Muscle layer of colon (tissue), 2 donors: Measurements from ENCODE around the gene TNFAIP8L2.
"Not testable (repeated sequence)": the region's sequence is repeated elsewhere in the genome, so short reads cannot be mapped to it uniquely, and the experiment has no call there.

Experiments
- H3K27ac ChIP-seq: one replicate; pipeline ENCODE4 v1.7.0; 2013; ENCODE audit warnings: low read depth, mild to moderate bottlenecking, low read length, moderate library complexity
- H3K27me3 ChIP-seq, 2 donors: one replicate each; pipeline ENCODE4 v1.7.0; 2013; ENCODE audit warnings: low read length in 2 of 2, mild to moderate bottlenecking in 2 of 2; ENCODE audit not compliant: insufficient read depth in 2 of 2, control insufficient read depth in 1 of 2
- H3K36me3 ChIP-seq: one replicate; pipeline ENCODE4 v1.7.0; 2013; ENCODE audit warnings: mild to moderate bottlenecking, low read length; ENCODE audit not compliant: insufficient read depth
- H3K4me1 ChIP-seq: one replicate; pipeline ENCODE4 v1.7.0; 2013; ENCODE audit warnings: mild to moderate bottlenecking, low read length; ENCODE audit not compliant: insufficient read depth
- H3K4me3 ChIP-seq, 2 donors: one replicate each; pipeline ENCODE4 v1.7.0; 2013; ENCODE audit warnings: low read length in 2 of 2, low read depth in 1 of 2, mild to moderate bottlenecking in 1 of 2, moderate library complexity in 1 of 2
- H3K9ac ChIP-seq: one replicate; pipeline ENCODE4 v1.7.0; 2013; ENCODE audit warnings: low read length
- H3K9me3 ChIP-seq: one replicate; pipeline ENCODE4 v1.7.0; 2013; ENCODE audit warnings: mild to moderate bottlenecking, low read length
- donor health status: abdominal sarcoma.
- donor health status: Adenocarcinoma of cecum.

The TNFAIP8L2 gene

DNA sequence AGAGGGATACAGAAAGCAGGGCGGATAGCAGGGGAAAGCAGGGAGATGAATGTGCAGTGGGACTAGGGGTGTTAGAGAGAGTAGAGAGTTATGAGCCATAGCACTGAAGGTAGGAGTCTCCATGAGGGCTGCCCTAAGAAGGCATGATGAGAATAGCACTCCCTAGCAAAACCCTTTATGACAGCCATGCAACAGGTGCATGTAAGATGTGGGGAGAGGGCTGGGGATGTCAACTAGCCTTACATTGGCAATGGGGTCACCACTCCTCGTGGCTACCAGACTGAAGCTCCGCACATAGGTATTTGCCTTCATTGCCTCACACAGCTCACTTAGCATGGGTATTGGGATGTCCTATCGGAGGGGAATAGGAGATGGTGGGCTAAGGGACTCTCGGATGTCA lies 14.7 kb downstream of the TNFAIP8L2 start:
- H3K36me3 ChIP-seq = peaks cover 40% of the 10 kb centered on the region
- H3K27ac ChIP-seq = no peak overlapping the region
- no peak overlapping the region for H3K4me3 ChIP-seq
- no peak overlapping the region for H3K9ac ChIP-seq
- peaks cover 11% of the 10 kb centered on the region for H3K4me1 ChIP-seq
- H3K27me3 ChIP-seq = no peaks in the 10 kb centered on the region
- H3K9me3 ChIP-seq = no peaks in the 10 kb centered on the region

DNA sequence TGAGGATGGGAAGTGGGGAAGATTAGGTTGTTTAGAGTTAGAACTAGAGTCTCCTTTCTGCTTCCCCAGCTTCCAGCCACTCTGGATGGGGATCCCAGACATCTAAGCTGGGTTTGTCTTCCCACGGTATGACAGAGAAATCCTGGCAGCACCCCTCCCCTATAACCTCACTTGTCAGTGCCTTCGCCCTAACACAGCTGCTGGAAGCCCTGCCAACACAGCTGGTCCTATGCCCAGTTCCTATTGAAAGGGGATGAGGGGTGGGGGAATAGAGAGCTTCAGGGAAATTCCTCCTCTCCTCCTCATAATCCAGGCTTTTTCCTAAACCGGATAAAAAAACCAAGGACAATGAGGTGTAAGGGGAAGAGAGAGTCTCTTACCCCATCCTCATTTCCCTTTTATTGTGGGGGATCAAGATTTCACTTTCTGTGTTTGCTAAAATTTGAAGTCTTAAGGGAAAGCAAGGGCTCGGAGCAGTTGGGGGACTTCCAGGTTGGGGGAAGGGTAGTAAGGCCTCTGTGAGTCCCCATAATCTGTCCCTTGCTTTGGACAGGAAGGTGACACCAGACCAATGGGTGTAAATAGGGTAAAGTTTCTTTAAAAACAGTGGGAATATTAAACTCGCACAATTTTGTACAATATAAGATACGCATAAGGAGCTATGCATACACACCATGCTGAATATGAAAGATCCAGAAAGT lies 18.7 kb downstream of the TNFAIP8L2 start:
- Histone ChIP-seq H3K36me3 (peaks cover 51% of the 10 kb centered on the region), H3K27me3 (no peaks in the 10 kb centered on the region), H3K4me1 (no peaks in the 10 kb centered on the region), H3K4me3 (no peak overlapping the region), H3K27ac (no peak overlapping the region), H3K9ac (no peak overlapping the region), H3K9me3 (no peaks in the 10 kb centered on the region)

DNA sequence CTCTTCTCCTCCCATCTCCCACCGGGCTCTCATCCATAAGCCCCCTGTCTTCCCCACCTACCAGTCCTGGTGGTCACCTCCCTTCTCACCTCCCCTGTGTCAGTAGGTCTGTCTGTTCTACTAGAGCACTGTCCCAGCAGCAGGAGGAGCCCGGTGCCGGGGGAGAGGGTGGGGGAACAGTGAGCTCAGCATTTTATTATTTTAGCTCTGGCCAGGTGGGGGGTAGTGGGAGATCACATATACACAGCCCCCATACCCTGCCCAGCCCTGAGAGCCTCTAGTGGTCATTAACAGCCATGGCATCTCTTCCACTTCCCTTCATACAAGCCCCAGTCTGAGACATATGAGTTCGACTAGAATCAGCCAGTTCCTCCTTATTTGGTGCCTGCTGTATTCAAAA lies 19.4 kb downstream of the TNFAIP8L2 start, which contains the start of gene TMOD4:
TMOD4 (minus strand) TSS at position 119 of the 400 bp plus-strand sequence. CDS start 1,106 bp downstream, outside the sequence.
- Histone ChIP-seq H3K27me3 (no peaks in the 10 kb centered on the region), H3K27ac (no peak within 1 kb of the TSS), H3K4me1 (no peaks in the 10 kb centered on the region), H3K4me3 (no peak within 1 kb of the TSS), H3K9ac (no peak within 1 kb of the TSS), H3K9me3 (no peaks in the 10 kb centered on the region), H3K36me3 (peaks cover 58% of the 10 kb centered on the region)

DNA sequence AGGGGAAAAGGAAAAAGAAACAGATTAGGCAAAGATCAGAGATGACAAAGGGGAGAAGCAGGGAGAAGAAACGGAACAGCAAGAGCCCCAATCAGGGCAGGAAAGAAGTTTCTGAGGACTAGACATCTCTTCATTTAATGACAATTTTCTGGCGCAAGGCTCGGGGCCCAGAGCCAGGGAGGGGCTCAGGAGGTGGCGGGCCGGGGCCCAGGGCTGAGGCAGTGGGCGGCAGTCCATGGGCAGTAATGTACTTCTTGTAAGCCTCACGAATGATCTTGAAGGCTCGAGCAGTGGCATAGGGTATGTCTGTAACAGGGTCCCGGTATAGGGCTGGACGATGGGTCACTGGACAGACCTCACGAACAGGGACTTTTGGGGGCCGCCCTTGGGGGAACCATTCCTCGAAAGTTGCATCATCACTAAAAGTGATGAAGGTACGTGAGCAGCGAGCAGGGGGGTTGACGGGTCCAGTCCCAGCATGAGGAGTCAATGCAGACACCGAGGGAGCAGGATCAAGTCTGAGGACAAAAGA lies 20.1 kb downstream of the TNFAIP8L2 start:
- no peak overlapping the region for H3K9ac ChIP-seq
- H3K27me3 ChIP-seq = no peaks in the 10 kb centered on the region
- H3K4me3 ChIP-seq = no peak overlapping the region
- no peaks in the 10 kb centered on the region for H3K4me1 ChIP-seq
- peaks cover 64% of the 10 kb centered on the region for H3K36me3 ChIP-seq
- H3K27ac ChIP-seq = no peak overlapping the region
- no peaks in the 10 kb centered on the region for H3K9me3 ChIP-seq

DNA sequence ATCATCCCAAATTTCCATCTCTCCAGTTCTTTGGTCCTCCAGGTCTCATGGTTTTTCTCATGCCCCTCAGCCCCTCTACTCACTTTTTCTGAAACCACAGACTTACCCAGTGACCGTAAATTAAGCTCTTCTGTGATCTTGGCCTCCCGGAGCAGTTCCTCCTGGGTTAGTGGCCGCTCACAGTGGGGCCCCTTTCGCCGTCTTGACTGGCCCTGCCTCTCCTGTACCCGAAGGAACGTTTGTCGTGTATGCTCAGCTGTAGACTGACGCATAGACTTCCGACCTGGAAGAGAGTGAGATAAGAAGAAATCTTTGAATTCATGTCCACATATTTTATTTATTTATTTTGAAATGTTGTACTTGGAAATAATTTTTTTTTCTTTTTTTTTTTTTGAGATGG lies 27.8 kb downstream of the TNFAIP8L2 start:
- H3K27me3 ChIP-seq = no peaks in the 10 kb centered on the region

DNA sequence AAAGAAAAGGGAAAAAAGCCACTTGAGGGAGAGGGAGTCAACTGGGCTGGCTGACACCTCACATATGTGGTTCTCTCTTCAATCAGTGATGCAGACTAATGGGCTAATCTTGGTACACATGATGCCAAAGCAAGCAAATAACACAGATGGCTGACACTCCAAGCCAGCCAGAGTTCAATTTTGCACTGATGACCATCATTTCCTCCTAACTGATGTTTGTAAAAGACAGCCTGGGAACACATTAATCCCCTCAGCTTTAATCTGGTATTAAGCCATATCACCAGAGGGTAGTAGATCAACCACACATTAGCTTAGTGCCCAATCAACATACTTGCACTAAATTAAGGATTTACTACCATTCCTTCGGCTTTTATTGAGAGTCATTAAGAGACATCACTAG lies 30.8 kb downstream of the TNFAIP8L2 start:
- no peak overlapping the region for H3K9ac ChIP-seq
- no peaks in the 10 kb centered on the region for H3K27me3 ChIP-seq
- H3K9me3 ChIP-seq = no peaks in the 10 kb centered on the region
- peaks cover 33% of the 10 kb centered on the region for H3K36me3 ChIP-seq
- H3K4me1 ChIP-seq = peaks cover 15% of the 10 kb centered on the region
- no peak overlapping the region for H3K4me3 ChIP-seq
- no peak overlapping the region for H3K27ac ChIP-seq

More for the DNA sequence above, 27.8 kb downstream of the TNFAIP8L2 start:
- Histone ChIP-seq H3K27ac (no peak overlapping the region), H3K36me3 (peaks cover 53% of the 10 kb centered on the region), H3K9me3 (no peaks in the 10 kb centered on the region), H3K4me3 (no peak overlapping the region), H3K9ac (no peak overlapping the region), H3K4me1 (peaks cover 12% of the 10 kb centered on the region)

DNA sequence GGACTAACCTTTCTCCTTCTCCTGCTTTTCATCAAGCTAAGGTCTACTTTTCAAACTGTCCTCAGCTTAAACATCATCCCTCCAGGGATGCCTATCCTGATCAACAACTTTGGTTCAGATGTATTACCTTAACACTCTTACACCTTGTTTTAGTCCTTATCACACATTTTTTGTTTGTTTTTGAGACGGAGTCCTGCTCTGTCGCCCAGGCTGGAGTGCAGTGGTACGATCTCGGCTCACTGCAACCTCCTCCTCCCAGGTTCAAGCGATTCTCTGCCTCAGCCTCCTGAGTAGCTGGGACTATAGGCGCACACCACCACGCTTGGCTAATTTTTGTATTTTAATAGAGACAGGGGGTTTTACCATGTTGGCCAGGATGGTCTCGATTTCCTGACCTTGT lies 32.2 kb downstream of the TNFAIP8L2 start:
- peaks cover 21% of the 10 kb centered on the region for H3K36me3 ChIP-seq
- H3K9ac ChIP-seq, H3K9me3 ChIP-seq, H3K27me3 ChIP-seq: not testable (repeated sequence)
- peaks cover 15% of the 10 kb centered on the region for H3K4me1 ChIP-seq
- peak overlapping the region in 1 of 2 donors; percentile 88 for H3K4me3 ChIP-seq
- H3K27ac ChIP-seq = peak overlapping the region; percentile 96

DNA sequence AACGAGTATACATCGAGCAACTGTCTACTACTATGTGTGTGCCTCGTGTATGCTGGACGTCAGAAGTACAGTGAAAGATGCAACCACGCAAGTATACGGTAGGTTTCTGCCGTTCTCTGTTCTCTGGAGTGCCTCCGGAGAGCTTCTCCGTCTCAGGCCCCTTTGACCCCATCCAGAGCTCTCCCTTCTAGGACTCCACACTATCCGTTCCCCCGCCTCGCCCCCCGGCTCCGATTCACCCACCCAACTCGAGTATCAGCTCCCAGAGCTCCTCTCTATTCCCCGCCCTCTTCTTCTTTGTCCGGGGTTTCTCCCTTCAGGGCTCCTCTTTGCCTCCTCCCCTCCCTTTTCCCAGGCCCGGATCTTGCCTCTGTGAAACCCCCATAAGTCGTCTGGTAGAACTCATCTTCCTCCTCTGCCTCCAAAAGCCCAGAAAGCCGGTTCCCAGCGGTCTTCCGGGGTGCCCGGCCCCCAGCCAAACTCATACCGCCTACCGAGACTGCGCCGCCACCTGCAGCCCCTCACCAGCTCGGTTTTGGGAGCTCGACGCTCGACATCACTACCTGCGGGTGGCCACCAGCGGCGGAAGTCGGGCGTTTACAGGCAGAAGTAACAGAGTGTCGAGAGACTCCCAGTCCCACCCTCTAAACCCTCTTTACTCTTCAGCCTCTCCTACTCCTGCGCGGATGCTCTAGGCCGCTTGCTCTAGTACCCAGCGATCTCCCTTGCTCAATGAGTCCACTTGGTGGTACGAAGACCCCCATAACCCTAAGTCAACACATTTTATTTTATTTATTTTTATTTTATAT lies 33.4 kb downstream of the TNFAIP8L2 start, which contains the start of gene VPS72:
VPS72 (minus strand) TSS at position 561 of the 809 bp plus-strand sequence; CDS start at position 485, 76 bp downstream.
- H3K27ac ChIP-seq = peak within 1 kb of the TSS; percentile 96
- no peaks in the 10 kb centered on the region for H3K9me3 ChIP-seq
- H3K9ac ChIP-seq = peak within 1 kb of the TSS; percentile 94
- H3K27me3 ChIP-seq = no peaks in the 10 kb centered on the region
- peak within 1 kb of the TSS; percentile 87 to 88 for H3K4me3 ChIP-seq
- peaks cover 11% of the 10 kb centered on the region for H3K36me3 ChIP-seq
- peaks cover 15% of the 10 kb centered on the region for H3K4me1 ChIP-seq

DNA sequence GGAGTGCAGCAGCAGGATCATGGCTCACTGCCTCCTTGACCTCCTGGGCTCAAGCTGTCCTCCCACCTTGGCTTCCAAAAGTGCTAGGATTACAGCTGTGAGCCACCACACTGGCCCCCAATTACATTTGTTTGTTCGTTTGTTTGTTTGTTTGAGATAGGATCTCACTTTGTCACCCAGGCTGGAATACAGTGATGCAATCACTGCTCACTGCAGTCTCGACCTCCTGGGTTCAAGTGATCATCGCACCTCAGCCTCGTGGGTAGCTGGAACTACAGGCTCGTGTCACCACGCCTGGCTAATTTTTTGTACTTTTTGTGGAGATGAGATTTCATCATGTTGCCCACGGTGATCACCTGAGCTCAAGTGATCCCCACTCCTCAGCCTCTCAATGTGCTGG lies 35.6 kb downstream of the TNFAIP8L2 start:
- Histone ChIP-seq H3K27ac (no peak overlapping the region), H3K27me3 (no peaks in the 10 kb centered on the region), H3K4me1 (peaks cover 15% of the 10 kb centered on the region), H3K36me3 (no peaks in the 10 kb centered on the region), H3K9me3 (no peaks in the 10 kb centered on the region), H3K9ac (no peak overlapping the region), H3K4me3 (no peak overlapping the region)

DNA sequence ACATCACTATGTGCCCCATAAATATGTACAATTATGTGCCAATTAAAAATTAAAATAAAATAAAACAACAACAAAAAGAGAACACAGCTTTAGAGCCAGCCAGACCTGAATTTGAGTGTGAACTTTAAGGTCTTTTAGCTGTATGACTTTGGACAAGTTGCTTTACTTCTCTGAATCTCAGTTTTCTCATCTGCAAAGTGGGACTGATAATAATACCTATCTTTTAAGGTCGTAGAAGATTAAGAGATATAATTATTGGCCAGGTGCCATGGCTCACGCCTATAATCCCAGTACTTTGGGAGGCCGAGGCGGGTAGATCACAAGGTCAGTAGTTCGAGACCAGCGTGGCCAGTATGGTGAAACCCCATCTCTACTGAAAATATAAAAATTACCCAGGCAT lies 36.9 kb downstream of the TNFAIP8L2 start:
- no peak overlapping the region for H3K4me3 ChIP-seq
- peaks cover 17% of the 10 kb centered on the region for H3K4me1 ChIP-seq
- no peak overlapping the region for H3K9ac ChIP-seq
- no peaks in the 10 kb centered on the region for H3K9me3 ChIP-seq
- H3K36me3 ChIP-seq = no peaks in the 10 kb centered on the region
- no peak overlapping the region for H3K27ac ChIP-seq
- no peaks in the 10 kb centered on the region for H3K27me3 ChIP-seq

DNA sequence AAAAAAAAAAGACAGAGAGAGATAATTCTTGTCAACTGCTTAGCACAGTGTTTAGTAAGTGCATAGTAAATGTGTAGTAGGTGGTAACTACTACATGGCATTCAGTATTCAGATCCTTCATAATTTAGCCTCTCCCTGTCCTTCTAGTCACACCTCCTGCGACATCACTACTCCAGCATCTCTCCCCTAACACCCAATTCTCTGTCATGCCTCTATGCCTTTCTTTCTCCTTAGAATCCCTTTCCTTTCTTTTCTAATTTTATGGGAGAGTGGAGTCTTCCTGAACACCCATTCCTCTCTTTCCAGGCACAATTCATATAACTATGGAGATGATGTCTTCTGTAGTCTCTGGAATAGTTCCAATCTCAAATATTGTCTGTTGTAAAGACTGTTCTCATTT lies 37.4 kb downstream of the TNFAIP8L2 start:
- no peaks in the 10 kb centered on the region for H3K27me3 ChIP-seq
- H3K9me3 ChIP-seq = no peaks in the 10 kb centered on the region
- no peak overlapping the region for H3K4me3 ChIP-seq
- H3K9ac ChIP-seq = no peak overlapping the region
- H3K36me3 ChIP-seq = no peaks in the 10 kb centered on the region
- H3K27ac ChIP-seq = no peak overlapping the region
- peaks cover 12% of the 10 kb centered on the region for H3K4me1 ChIP-seq
